ENCODE data around the gene BCAR1. TPM values are rescaled to one million over a fixed set of nuclear protein-coding genes. Genes with fewer than 3 reads are reported as not detected.
A peak's percentile ranks its signal among the peaks of the same experiment; 100 is the strongest.

Gene BCAR1
- total and polyA plus RNA-seq, 5 donors from 2014 or later: 0.27 to 0.44 (median 0.38) TPM; not detected in 2

DNA sequence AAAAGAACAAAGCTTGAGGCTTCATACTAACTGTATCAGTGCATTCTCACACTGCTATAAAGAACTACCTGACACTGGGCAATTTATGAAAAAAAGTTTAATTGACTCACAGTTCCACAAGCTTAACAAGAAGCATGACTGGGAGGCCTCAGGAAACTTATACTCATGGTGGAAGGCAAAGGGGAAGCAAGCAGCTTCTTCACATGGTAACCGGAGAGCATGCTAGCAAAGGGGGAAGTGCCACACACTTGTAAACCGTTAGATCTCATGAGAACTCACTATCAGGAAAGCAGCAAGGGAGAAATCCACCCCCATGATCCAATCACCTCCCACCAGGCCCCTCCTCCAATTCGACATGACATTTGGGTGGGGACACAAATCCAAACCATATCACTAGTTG is 69.8 kb downstream of the BCAR1 start:
- no peaks in the 10 kb centered on the region for H3K4me1 Mint-ChIP-seq
- DNase-seq (no peak), ATAC-seq (ENCODE audit: low read depth in 2 of 2) (no peak)
- peaks cover 0 to 19% (median 5%) of the 10 kb centered on the region in 7 donors for H3K9me3 Mint-ChIP-seq
- peaks cover 13% of the 10 kb centered on the region for H3K27me3 Mint-ChIP-seq
- no peaks in the 10 kb centered on the region for H3K36me3 Mint-ChIP-seq
- no peaks in the 10 kb centered on the region for H3K36me3 ChIP-seq (ENCODE audit: control insufficient read depth, insufficient read depth, low read length)
- H3K27ac ChIP-seq (ENCODE audit: insufficient read depth, low read length, poor library complexity, severe bottlenecking): no peak overlapping the region
- no peak overlapping the region for H3K27ac Mint-ChIP-seq
- no peaks in the 10 kb centered on the region for H3K27me3 ChIP-seq (ENCODE audit: control insufficient read depth, insufficient read depth, low read length)
- peaks cover 12 to 16% of the 10 kb centered on the region in 2 experiments for H3K9me3 ChIP-seq (ENCODE audit: control insufficient read depth in 2 of 2, low read length in 2 of 2)
- H3K4me3 Mint-ChIP-seq: no peak overlapping the region
- no peak overlapping the region for H3K4me3 ChIP-seq (ENCODE audit: low read depth, low read length)
- no peaks in the 10 kb centered on the region for H3K4me1 ChIP-seq (ENCODE audit: control insufficient read depth, insufficient read depth, low read length, poor library complexity, severe bottlenecking)

GRCh38 chr16:75179208-75179607 is 72.2 kb downstream of the BCAR1 start:
- peaks cover 22 to 38% of the 10 kb centered on the region in 2 experiments for H3K9me3 ChIP-seq (ENCODE audit: control insufficient read depth in 2 of 2, low read length in 2 of 2)
- DNase-seq (no peak), ATAC-seq (ENCODE audit: low read depth in 2 of 2) (no peak)
- no peaks in the 10 kb centered on the region for H3K4me1 ChIP-seq (ENCODE audit: control insufficient read depth, insufficient read depth, low read length, poor library complexity, severe bottlenecking)
- H3K36me3 ChIP-seq (ENCODE audit: control insufficient read depth, insufficient read depth, low read length): no peaks in the 10 kb centered on the region
- H3K9me3 Mint-ChIP-seq: peaks cover 3 to 36% (median 16%) of the 10 kb centered on the region in 7 donors
- H3K27me3 ChIP-seq (ENCODE audit: control insufficient read depth, insufficient read depth, low read length): no peaks in the 10 kb centered on the region
- H3K4me1 Mint-ChIP-seq: no peaks in the 10 kb centered on the region
- H3K4me3 Mint-ChIP-seq: no peak overlapping the region
- peak overlapping the region in 1 of 3 donors; percentile 79 for H3K27ac Mint-ChIP-seq
- H3K27ac ChIP-seq (ENCODE audit: insufficient read depth, low read length, poor library complexity, severe bottlenecking): no peak overlapping the region
- H3K36me3 Mint-ChIP-seq: no peaks in the 10 kb centered on the region
- H3K4me3 ChIP-seq (ENCODE audit: low read depth, low read length): no peak overlapping the region
- peaks cover 8% of the 10 kb centered on the region for H3K27me3 Mint-ChIP-seq

Other genes with a start within 250 kb of the BCAR1 start
- gene LDHD, start 134.8 kb downstream of the BCAR1 start, total RNA-seq: not detected
- gene LDHD, start 134.8 kb downstream of the BCAR1 start, polyA plus RNA-seq: under 1 TPM in 3 of 4 donors, not detected in 1; 0.10 to 0.32 (median 0.15) TPM
- 14.2 TPM for gene ZFP1, start 103.1 kb downstream of the BCAR1 start, total RNA-seq
- 10 to 100 TPM; 15.6 to 19.2 (median 16.7) TPM for gene ZFP1, start 103.1 kb downstream of the BCAR1 start, polyA plus RNA-seq
- not detected for gene CTRB2, start 44.5 kb downstream of the BCAR1 start, total RNA-seq
- not detected for gene CTRB2, start 44.5 kb downstream of the BCAR1 start, polyA plus RNA-seq
- not detected for gene CTRB1, start 32.6 kb downstream of the BCAR1 start, total RNA-seq
- not detected for gene CTRB1, start 32.6 kb downstream of the BCAR1 start, polyA plus RNA-seq
- 41.7 TPM for gene CFDP1, start 181.9 kb upstream of the BCAR1 start, total RNA-seq
- 10 to 100 TPM; 32.0 to 63.8 (median 37.2) TPM for gene CFDP1, start 181.9 kb upstream of the BCAR1 start, polyA plus RNA-seq
- 45.1 TPM for gene TMEM170A, start 213.1 kb upstream of the BCAR1 start, total RNA-seq
- 10 to 100 TPM; 34.8 to 41.0 (median 38.1) TPM for gene TMEM170A, start 213.1 kb upstream of the BCAR1 start, polyA plus RNA-seq
- not detected for gene CHST6, start 243.8 kb upstream of the BCAR1 start, total RNA-seq
- not detected for gene CHST6, start 243.8 kb upstream of the BCAR1 start, polyA plus RNA-seq